H1 (cell line): ENCODE measurements around the gene GTPBP1. TPM values are rescaled to one million over a fixed set of nuclear protein-coding genes. Genes with fewer than 3 reads are reported as not detected.

ENCODE experiments used
- CTCF ChIA-PET: fragments of 300-600 bp; sonication (Branson Sonifier 250); formaldehyde crosslinking; loops from one replicate; lab custom pipeline; 2021; ENCODE audit not compliant: partially characterized antibody; lab: Charles Lee
- POLR2A ChIA-PET: fragments of 300-600 bp; sonication (Branson Sonifier 250); formaldehyde crosslinking; loops from one replicate; lab custom pipeline; 2021; ENCODE audit warnings: inconsistent platforms; ENCODE audit not compliant: partially characterized antibody; lab: Charles Lee
- DNase-seq, 2 experiments: peaks; one replicate each; pipeline versions ENCODE4 v3.0.0 to v3.0.0-alpha.2; 2010 to 2022; ENCODE audit warnings: low spot score in 2 of 2, low read depth in 1 of 2, mixed read lengths in 1 of 2
- FAIRE-seq: peaks from 2 replicates; lab custom pipeline; 2011; peaks lifted over from hg19 to GRCh38; lab: Jason Lieb, UNC
- H2AFZ ChIP-seq: 2 replicates; pipeline ENCODE4 v1.8.1; 2012; ENCODE audit warnings: low read length, inconsistent platforms
- H2AK5ac ChIP-seq: 2 replicates; pipeline ENCODE4 v1.6.1; 2013; ENCODE audit warnings: low read depth, low read length
- H2BK120ac ChIP-seq: replicated peaks from 2 replicates; pipeline ENCODE3; 2013; ENCODE audit warnings: low read depth, low read length, inconsistent platforms
- H2BK12ac ChIP-seq: 2 replicates; pipeline ENCODE4 v1.6.1; 2013; ENCODE audit warnings: low read depth, low read length
- H2BK15ac ChIP-seq: 2 replicates; pipeline ENCODE4 v1.6.1; 2013; ENCODE audit warnings: low read length
- H2BK20ac ChIP-seq: 2 replicates; pipeline ENCODE4 v1.6.1; 2013; ENCODE audit warnings: low read length
- H2BK5ac ChIP-seq: 2 replicates; pipeline ENCODE4 v1.6.1; 2013; ENCODE audit warnings: low read depth, low read length
- H3K14ac ChIP-seq: 2 replicates; pipeline ENCODE4 v1.6.1; 2013; ENCODE audit warnings: inconsistent platforms; ENCODE audit not compliant: insufficient read length
- H3K18ac ChIP-seq: 2 replicates; pipeline ENCODE4 v1.6.1; 2013; ENCODE audit warnings: low read length; ENCODE audit errors: extremely low read depth
- H3K23ac ChIP-seq: 2 replicates; pipeline ENCODE4 v1.6.1; 2013; ENCODE audit warnings: inconsistent platforms; ENCODE audit not compliant: insufficient read length
- H3K23me2 ChIP-seq: 2 replicates; pipeline ENCODE4 v1.6.1; 2013; ENCODE audit warnings: low read depth, low read length
- H3K27ac ChIP-seq: 2 replicates; pipeline ENCODE4 v1.6.1; 2011; ENCODE audit warnings: low read depth, low read length, inconsistent platforms
- H3K27me3 ChIP-seq, 4 experiments: replicated peaks in 1 of 4; 1 replicate in 1 of 4; 2 replicates in 3 of 4; pipeline versions ENCODE4 v1.6.1 to v1.8.1; 2011 to 2013; ENCODE audit warnings: low read length in 3 of 4, mild to moderate bottlenecking in 3 of 4, inconsistent platforms in 2 of 4, mixed read lengths in 2 of 4, moderate library complexity in 1 of 4; ENCODE audit not compliant: control insufficient read depth in 3 of 4, insufficient read depth in 3 of 4; ENCODE audit errors: extremely low read depth in 1 of 4
- H3K36me3 ChIP-seq, 4 experiments: 2 replicates each; pipeline versions ENCODE4 v1.6.1 to v1.8.1; 2011 to 2013; ENCODE audit warnings: mild to moderate bottlenecking in 4 of 4, low read length in 3 of 4, moderate library complexity in 2 of 4, control low read depth in 1 of 4, inconsistent platforms in 1 of 4; ENCODE audit not compliant: insufficient read depth in 4 of 4, control insufficient read depth in 2 of 4
- H3K4ac ChIP-seq: replicated peaks from 2 replicates; pipeline ENCODE3; 2013; ENCODE audit warnings: low read length, low read depth, mixed read lengths, inconsistent platforms; ENCODE audit not compliant: insufficient read length
- H3K4me1 ChIP-seq, 4 experiments: replicated peaks in 1 of 4; 1 replicate in 1 of 4; 2 replicates in 3 of 4; pipeline versions ENCODE4 v1.6.1 to v1.8.1; 2011 to 2013; ENCODE audit warnings: low read length in 3 of 4, inconsistent platforms in 2 of 4, mixed read lengths in 1 of 4; ENCODE audit not compliant: insufficient read depth in 4 of 4, control insufficient read depth in 3 of 4
- H3K4me2 ChIP-seq, 2 experiments: 2 replicates each; pipeline versions ENCODE4 v1.6.1 to v1.8.1; 2011 to 2013; ENCODE audit warnings: low read depth in 2 of 2, low read length in 2 of 2, control low read depth in 1 of 2, inconsistent platforms in 1 of 2, mild to moderate bottlenecking in 1 of 2; ENCODE audit not compliant: insufficient read depth in 1 of 2
- H3K4me3 ChIP-seq, 4 experiments: fragments of 200-600, 300-600 bp in 1 of 4; sonication (generic), shearing (Covaris generic), sonication (Bioruptor Twin) in 1 of 4; 2 replicates each; pipeline versions ENCODE4 v1.5.1 to v1.8.1; 2011 to 2016; ENCODE audit warnings: low read length in 4 of 4, low read depth in 3 of 4, control low read depth in 2 of 4, inconsistent platforms in 2 of 4, mild to moderate bottlenecking in 2 of 4, mixed read lengths in 1 of 4, moderate library complexity in 1 of 4; ENCODE audit not compliant: insufficient read depth in 2 of 4; ENCODE audit errors: extremely low read depth in 1 of 4
- H3K56ac ChIP-seq: replicated peaks from 2 replicates; pipeline ENCODE3; 2013; ENCODE audit warnings: low read depth, mild to moderate bottlenecking, mixed read lengths, low read length, inconsistent platforms; ENCODE audit not compliant: insufficient read length
- H3K79me1 ChIP-seq: 2 replicates; pipeline ENCODE4 v1.6.1; 2013; ENCODE audit warnings: low read depth, low read length, control low read depth
- H3K79me2 ChIP-seq, 2 experiments: 2 replicates each; pipeline versions ENCODE4 v1.6.1 to v1.8.1; 2012 to 2013; ENCODE audit warnings: low read length in 2 of 2, mild to moderate bottlenecking in 2 of 2, inconsistent platforms in 1 of 2; ENCODE audit not compliant: insufficient read depth in 2 of 2, control insufficient read depth in 1 of 2
- H3K9ac ChIP-seq, 4 experiments: replicated peaks in 1 of 4; 1 replicate in 1 of 4; 2 replicates in 3 of 4; pipeline versions ENCODE4 v1.6.1 to v1.8.1; 2011 to 2013; ENCODE audit warnings: low read depth in 3 of 4, low read length in 3 of 4, control low read depth in 2 of 4, mild to moderate bottlenecking in 2 of 4, moderate library complexity in 2 of 4, inconsistent platforms in 1 of 4; ENCODE audit errors: extremely low read depth in 1 of 4
- H3K9me3 ChIP-seq, 2 experiments: 2 replicates each; pipeline versions ENCODE4 v1.6.1 to v1.8.1; 2012 to 2013; ENCODE audit warnings: mild to moderate bottlenecking in 2 of 2, moderate library complexity in 2 of 2, control low read depth in 1 of 2, inconsistent platforms in 1 of 2, low read depth in 1 of 2, low read length in 1 of 2, mixed read lengths in 1 of 2; ENCODE audit not compliant: insufficient read depth in 2 of 2
- H4K20me1 ChIP-seq, 2 experiments: replicated peaks in 1 of 2; 2 replicates each; pipeline versions ENCODE3 to v1.8.1; 2011 to 2013; ENCODE audit warnings: inconsistent platforms in 2 of 2, low read length in 2 of 2, mild to moderate bottlenecking in 1 of 2; ENCODE audit not compliant: insufficient read depth in 2 of 2, control insufficient read depth in 1 of 2
- H4K5ac ChIP-seq: 2 replicates; pipeline ENCODE4 v1.6.1; 2013; ENCODE audit warnings: low read length, low read depth, mixed read lengths, inconsistent platforms; ENCODE audit not compliant: insufficient read length
- H4K8ac ChIP-seq: 2 replicates; pipeline ENCODE4 v1.8.0; 2013; ENCODE audit warnings: mild to moderate bottlenecking, moderate library complexity, low read length, inconsistent platforms; ENCODE audit not compliant: insufficient read depth; ENCODE audit errors: extremely low read depth
- H4K91ac ChIP-seq: replicated peaks from 2 replicates; pipeline ENCODE3; 2013; ENCODE audit warnings: low read length, mixed read lengths, inconsistent platforms; ENCODE audit not compliant: insufficient read length
- BRCA1 ChIP-seq: IDR thresholded peaks from 2 replicates; pipeline ENCODE4 v1.6.1; 2012; ENCODE audit warnings: low read depth, low read length, improper control_type of control experiment
- FOSL1 ChIP-seq: IDR thresholded peaks from 2 replicates; pipeline ENCODE4 v1.6.1; 2011; ENCODE audit warnings: mild to moderate bottlenecking, low read depth, low read length, moderate library complexity; ENCODE audit not compliant: insufficient read depth
- RNF2 ChIP-seq: fragments of 200-900, 300-1000 bp; sonication (generic); IDR thresholded peaks from 2 replicates; pipeline ENCODE4 v1.7.1; 2016; ENCODE audit warnings: borderline replicate concordance, low read depth, mild to moderate bottlenecking, antibody characterized with exemption, low read length; ENCODE audit not compliant: poor library complexity, severe bottlenecking; ENCODE audit errors: missing control alignments
- WGBS, 2 experiments: shearing (Covaris generic) in 1 of 2; methylation state at CpG; one replicate each; pipeline versions ENCODE4 v1.1.6 to v1.1.7; 2013 to 2015; ENCODE audit warnings: low lambda C conversion rate in 2 of 2, mixed read lengths in 2 of 2, inconsistent platforms in 1 of 2, low coverage in 1 of 2, missing lambda C conversion rate in 1 of 2; ENCODE audit not compliant: insufficient replicate concordance in 2 of 2, insufficient coverage in 1 of 2, insufficient read length in 1 of 2; ENCODE audit errors: extremely low coverage in 1 of 2, missing lambda C conversion rate in 1 of 2; 5-methylcytosine and 5-hydroxymethylcytosine counted together
- polyA plus RNA-seq, 7 experiments: library from polyadenylated mRNA; depleted of rRNA in 3 of 7; stranded (reverse) in 5 of 7; unstranded in 2 of 7; fragments of >200 nt in 5 of 7; fragments of 200-250 nt in 2 of 7; gene quantifications; 1 replicate in 5 of 7; 2 replicates in 1 of 7; 4 replicates in 1 of 7; pipeline versions ENCODE4 v1.2.1 to v1.2.3, GENCODE V29; 2011 to 2013; ENCODE audit warnings: missing spikeins in 2 of 7, mixed read lengths in 2 of 7
- total RNA-seq: library from RNA; stranded (reverse); fragmentation: NEBNext Ultra II Directional; extraction: Animal tissue kit (Norgen Biotek cat#: 25700); gene quantifications from 2 replicates; pipeline ENCODE4 v1.2.1, GENCODE V29; 2021
- TF ChIP-seq, protein P1 (sequence below): IDR thresholded peaks from 2 replicates; pipeline ENCODE4 v1.6.1; 2011; ENCODE audit warnings: low read length, improper control_type of control experiment
- TF ChIP-seq, protein P2 (sequence below): IDR thresholded peaks from 2 replicates; pipeline ENCODE4 v1.6.1; 2012; ENCODE audit warnings: low read length, inconsistent platforms

Gene GTPBP1
- total and polyA plus RNA-seq, 2 of the 8 experiments (the other 6 are each of a cell fraction or from before 2014, with no cell fraction given), result 53.1 to 91.8 TPM

DNA sequence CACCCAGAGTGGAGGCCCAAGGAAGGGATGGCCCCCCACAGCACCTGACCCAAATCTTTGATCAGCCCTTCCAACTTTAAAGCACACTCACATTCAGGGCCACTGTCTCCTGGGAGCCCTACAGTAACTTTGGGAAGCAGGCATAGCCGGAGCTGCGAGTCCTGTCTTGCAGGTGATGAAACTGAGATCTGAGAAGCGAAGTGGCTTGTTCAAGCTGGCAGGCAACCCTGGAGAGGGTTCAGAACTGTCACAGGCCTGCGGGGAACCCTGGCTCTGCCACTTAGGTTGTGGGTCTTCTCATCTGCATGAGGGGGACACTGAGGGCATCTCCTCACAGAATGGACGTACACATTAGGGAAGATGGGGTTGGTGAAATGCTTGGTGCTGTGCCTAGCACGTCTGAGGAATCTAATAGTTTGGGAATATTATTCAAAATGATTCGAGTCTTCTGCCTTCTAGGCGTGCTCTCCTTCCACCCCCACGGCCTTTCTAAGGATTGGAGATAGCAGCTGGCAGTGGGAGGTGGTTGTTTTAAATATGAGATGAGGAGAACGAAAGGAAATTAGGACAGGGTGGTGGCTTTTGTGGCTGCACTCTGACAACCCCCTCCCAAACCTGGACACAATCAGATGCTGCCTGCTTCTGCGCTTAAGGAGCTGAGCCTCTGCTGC, 68.9 kb downstream of the GTPBP1 start:
- no peak overlapping the region for H2AFZ ChIP-seq
- H3K4me1 ChIP-seq, result peaks cover 0 to 4% (median 0%) of the 10 kb centered on the region in 4 experiments; a peak in 1 of 7 replicates
- no peak overlapping the region for H2AK5ac ChIP-seq
- no peak overlapping the region for H2BK120ac ChIP-seq
- no peak overlapping the region for H2BK15ac ChIP-seq
- no peaks in the 10 kb centered on the region for H3K36me3 ChIP-seq
- no peak overlapping the region for H3K4me3 ChIP-seq
- H3K79me2 ChIP-seq, result no peaks in the 10 kb centered on the region
- peak overlapping the region; percentile 28; the same call in 1 of the 2 replicates for H2BK5ac ChIP-seq
- no peak overlapping the region for H3K9ac ChIP-seq
- H4K20me1 ChIP-seq, result peaks cover 0 to 2% of the 10 kb centered on the region in 2 experiments
- H3K9me3 ChIP-seq, result no peaks in the 10 kb centered on the region
- H3K18ac ChIP-seq, result no peak overlapping the region
- no peak overlapping the region; the same call in 1 of the 2 replicates for H4K8ac ChIP-seq
- H3K23me2 ChIP-seq, result peaks cover 6% of the 10 kb centered on the region; the same call in 1 of the 2 replicates
- 81% methylated on average over 11 of the region's 11 CpGs; no CpG with 5 or more reads in 1 of the 2 experiments for WGBS, 2 experiments
- no peak for DNase-seq
- no peak overlapping the region for H4K5ac ChIP-seq
- TF ChIP-seq, protein P1, sequence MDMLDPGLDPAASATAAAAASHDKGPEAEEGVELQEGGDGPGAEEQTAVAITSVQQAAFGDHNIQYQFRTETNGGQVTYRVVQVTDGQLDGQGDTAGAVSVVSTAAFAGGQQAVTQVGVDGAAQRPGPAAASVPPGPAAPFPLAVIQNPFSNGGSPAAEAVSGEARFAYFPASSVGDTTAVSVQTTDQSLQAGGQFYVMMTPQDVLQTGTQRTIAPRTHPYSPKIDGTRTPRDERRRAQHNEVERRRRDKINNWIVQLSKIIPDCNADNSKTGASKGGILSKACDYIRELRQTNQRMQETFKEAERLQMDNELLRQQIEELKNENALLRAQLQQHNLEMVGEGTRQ, result no peak
- TF ChIP-seq RNF2, result no peak
- TF ChIP-seq FOSL1, result no peak
- TF ChIP-seq, protein P2, sequence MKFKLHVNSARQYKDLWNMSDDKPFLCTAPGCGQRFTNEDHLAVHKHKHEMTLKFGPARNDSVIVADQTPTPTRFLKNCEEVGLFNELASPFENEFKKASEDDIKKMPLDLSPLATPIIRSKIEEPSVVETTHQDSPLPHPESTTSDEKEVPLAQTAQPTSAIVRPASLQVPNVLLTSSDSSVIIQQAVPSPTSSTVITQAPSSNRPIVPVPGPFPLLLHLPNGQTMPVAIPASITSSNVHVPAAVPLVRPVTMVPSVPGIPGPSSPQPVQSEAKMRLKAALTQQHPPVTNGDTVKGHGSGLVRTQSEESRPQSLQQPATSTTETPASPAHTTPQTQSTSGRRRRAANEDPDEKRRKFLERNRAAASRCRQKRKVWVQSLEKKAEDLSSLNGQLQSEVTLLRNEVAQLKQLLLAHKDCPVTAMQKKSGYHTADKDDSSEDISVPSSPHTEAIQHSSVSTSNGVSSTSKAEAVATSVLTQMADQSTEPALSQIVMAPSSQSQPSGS, result no peak
- TF ChIP-seq BRCA1, result no peak
- no peak overlapping the region for H2BK12ac ChIP-seq
- H3K23ac ChIP-seq, result no peak overlapping the region
- H4K91ac ChIP-seq, result no peak overlapping the region
- H3K56ac ChIP-seq, result no peak overlapping the region
- H3K14ac ChIP-seq, result no peak overlapping the region
- H2BK20ac ChIP-seq, result no peak overlapping the region
- no peak overlapping the region for H3K27ac ChIP-seq
- POLR2A ChIA-PET, result interaction anchor here (1.6 kb wide), 1 partner anchor 10 kb away, joined by 3 read pairs; no protein-coding TSS in a partner anchor
- no peak overlapping the region for H3K4me2 ChIP-seq
- H3K4ac ChIP-seq, result no peak overlapping the region
- H3K27me3 ChIP-seq, result no peaks in the 10 kb centered on the region; a peak in 1 of 7 replicates
- FAIRE-seq, result no peak
- CTCF ChIA-PET, result no interaction called here
- no peaks in the 10 kb centered on the region for H3K79me1 ChIP-seq
